Endothelial cell of umbilical vein (primary cell): ENCODE results near the gene SLC25A3. TPM values are rescaled to one million over a fixed set of nuclear protein-coding genes. Genes with fewer than 3 reads are reported as not detected.

ENCODE experiments used
- BruUV-seq: library from RNA; stranded (reverse); fragments of 400-500 nt; replicated peaks from 2 replicates; lab custom pipeline; 2021; lab: Mats Ljungman, UMichigan
- CTCF ChIA-PET: fragments of 300-600, 350-600 bp; sonication (Branson Sonifier 250); formaldehyde crosslinking; loops from one replicate; lab custom pipeline; 2021; ENCODE audit warnings: antibody characterized with exemption, inconsistent platforms; lab: Charles Lee
- POLR2A ChIA-PET: fragments of 300-600, 350-600 bp; sonication (Branson Sonifier 250); formaldehyde crosslinking; loops from one replicate; lab custom pipeline; 2021; ENCODE audit warnings: antibody characterized with exemption, inconsistent platforms; lab: Charles Lee
- DNase-seq: peaks from one replicate; pipeline ENCODE4 v3.0.0-alpha.2; 2011; ENCODE audit warnings: low read depth, low spot score
- FAIRE-seq: peaks from 2 replicates; lab custom pipeline; 2011; peaks lifted over from hg19 to GRCh38; lab: Jason Lieb, UNC
- H2AFZ ChIP-seq: 2 replicates; pipeline ENCODE4 v1.6.0; 2012; ENCODE audit warnings: low read depth, low read length, control low read depth, inconsistent platforms
- H3K27ac ChIP-seq: 2 replicates; pipeline ENCODE4 v1.5.1; 2011; ENCODE audit warnings: low read depth, mild to moderate bottlenecking, control low read depth, low read length, moderate library complexity; ENCODE audit not compliant: insufficient read depth
- H3K27me3 ChIP-seq, 2 experiments: 2 replicates each; pipeline versions ENCODE4 v1.6.0 to v1.6.1; 2011; ENCODE audit warnings: low read length in 2 of 2, mixed read lengths in 1 of 2; ENCODE audit not compliant: control insufficient read depth in 2 of 2, insufficient read depth in 2 of 2
- H3K36me3 ChIP-seq, 2 experiments: 2 replicates in 1 of 2; 3 replicates in 1 of 2; pipeline ENCODE4 v1.5.1; 2011; ENCODE audit warnings: low read length in 2 of 2, mild to moderate bottlenecking in 1 of 2, moderate library complexity in 1 of 2; ENCODE audit not compliant: control insufficient read depth in 2 of 2, insufficient read depth in 2 of 2; ENCODE audit errors: extremely low read depth in 1 of 2
- H3K4me1 ChIP-seq: 3 replicates; pipeline ENCODE4 v1.5.1; 2011; ENCODE audit warnings: mild to moderate bottlenecking, low read length; ENCODE audit not compliant: control insufficient read depth, insufficient read depth; ENCODE audit errors: extremely low read depth
- H3K4me2 ChIP-seq: 2 replicates; pipeline ENCODE4 v1.6.1; 2011; ENCODE audit warnings: low read length, control low read depth, mixed read lengths; ENCODE audit not compliant: insufficient read depth
- H3K4me3 ChIP-seq, 3 experiments: fragments of 200-600 bp in 1 of 3; sonication (generic), shearing (Covaris generic) in 1 of 3; replicated peaks in 1 of 3; 2 replicates each; pipeline ENCODE4 v1.5.1; 2011 to 2016; ENCODE audit warnings: control low read depth in 3 of 3, low read length in 3 of 3, mild to moderate bottlenecking in 2 of 3, inconsistent platforms in 1 of 3, low read depth in 1 of 3, moderate library complexity in 1 of 3; ENCODE audit not compliant: insufficient read depth in 1 of 3
- H3K79me2 ChIP-seq: 2 replicates; pipeline ENCODE4 v1.6.0; 2012; ENCODE audit warnings: low read length, inconsistent platforms; ENCODE audit not compliant: control insufficient read depth, insufficient read depth
- H3K9ac ChIP-seq: replicated peaks from 2 replicates; pipeline ENCODE3; 2011; ENCODE audit warnings: low read length, control low read depth; ENCODE audit not compliant: insufficient read depth; ENCODE audit errors: extremely low read depth
- H3K9me1 ChIP-seq: replicated peaks from 3 replicates; pipeline ENCODE4 v1.6.0; 2011; ENCODE audit warnings: mild to moderate bottlenecking, low read length; ENCODE audit not compliant: control insufficient read depth, insufficient read depth; ENCODE audit errors: extremely low read depth
- H3K9me3 ChIP-seq: replicated peaks from 2 replicates; pipeline ENCODE4 v1.5.1; 2012; ENCODE audit warnings: low read length, inconsistent platforms; ENCODE audit not compliant: control insufficient read depth, insufficient read depth
- H4K20me1 ChIP-seq: replicated peaks from 2 replicates; pipeline ENCODE3; 2011; ENCODE audit warnings: mild to moderate bottlenecking, low read length; ENCODE audit not compliant: control insufficient read depth, insufficient read depth; ENCODE audit errors: extremely low read depth
- CTCF ChIP-seq, 2 donors: IDR thresholded peaks; 1 replicate in 1 of 2; 2 replicates in 1 of 2; pipeline ENCODE4 v1.5.1; 2011; ENCODE audit warnings: low read length in 2 of 2, mild to moderate bottlenecking in 2 of 2, moderate library complexity in 2 of 2, control low read depth in 1 of 2, inconsistent platforms in 1 of 2, low read depth in 1 of 2; ENCODE audit not compliant: insufficient read depth in 1 of 2; ENCODE audit errors: extremely low read depth in 1 of 2
- EZH2 ChIP-seq: IDR thresholded peaks from 2 replicates; pipeline ENCODE4 v1.6.1; 2012; ENCODE audit warnings: borderline replicate concordance, low read depth, mild to moderate bottlenecking, moderate library complexity, low read length, inconsistent platforms; ENCODE audit not compliant: severe bottlenecking
- MYC ChIP-seq: IDR thresholded peaks from one replicate; pipeline ENCODE4 v1.6.1; 2011; ENCODE audit warnings: mild to moderate bottlenecking, low read depth, low read length
- POLR2A ChIP-seq: IDR thresholded peaks from 2 replicates; pipeline ENCODE4 v1.6.1; 2012; ENCODE audit warnings: low read depth, mild to moderate bottlenecking, control low read depth, low read length
- dilution Hi-C: fragments of 300-500 bp; cut with MboI; formaldehyde crosslinking; loops from one replicate; pipeline ENCODE4 v1.15.0; 2019; ENCODE audit warnings: low sequenced_read_pairs; ENCODE audit not compliant: extremely low pct_ligation_motif_present
- intact Hi-C: fragments of 100-400 bp; cut with micrococcal nuclease; formaldehyde crosslinking; loops from one replicate; pipeline ENCODE4 v1.10.0; 2022
- polyA plus RNA-seq, 4 experiments: library from polyadenylated mRNA; depleted of rRNA in 3 of 4; stranded (reverse) in 3 of 4; unstranded in 1 of 4; fragments of >200 nt; gene quantifications; 2 replicates each; pipeline versions ENCODE4 v1.2.1 to v1.2.3, GENCODE V29; 2011 to 2012; ENCODE audit warnings: missing spikeins in 1 of 4
- total RNA-seq: library from RNA; stranded (reverse); gene quantifications from 2 replicates; pipeline ENCODE4 v1.2.3, GENCODE V29; 2021

The SLC25A3 gene
- total and polyA plus RNA-seq, 2 donors (not counting 3 experiments of a cell fraction or from before 2014, with no cell fraction given): 797 to 1,103 TPM

GRCh38 chr12:98644433-98644711 is 50.9 kb downstream of the SLC25A3 start:
- Histone ChIP-seq H3K9ac (peak overlapping the region; percentile 81), H4K20me1 (no peaks in the 10 kb centered on the region), H3K27me3 (no peaks in the 10 kb centered on the region), H3K9me1 (no peaks in the 10 kb centered on the region), H2AFZ (peak overlapping the region; percentile 73), H3K9me3 (no peaks in the 10 kb centered on the region), H3K79me2 (peaks cover 67% of the 10 kb centered on the region), H3K27ac (peak overlapping the region; percentile 67), H3K4me2 (peak overlapping the region; percentile 41), H3K4me1 (peaks cover 12% of the 10 kb centered on the region), H3K36me3 (peaks cover 0 to 4% of the 10 kb centered on the region in 2 experiments), H3K4me3 (peak overlapping the region; percentile 67 to 92 (median 87))
- FAIRE-seq (no peak), DNase-seq (no peak)
- ChIA-PET CTCF (interaction anchor here (1.0 to 2.2 kb wide), 5 partner anchors 9 to 77 kb away, joined by 3 to 9 read pairs (median 4); partner anchors contain the start of gene SLC25A3), POLR2A (interaction anchor here (0.6 to 1.5 kb wide), 4 partner anchors 8 to 50 kb away, joined by 3 to 14 read pairs (median 4); partner anchors contain the start of gene SLC25A3)
- TF ChIP-seq CTCF (IDR thresholded peaks at IDR 0.05; ENCODE audit: extremely low read depth in 1 of 2, insufficient read depth in 1 of 2, low read depth in 1 of 2, low read length in 2 of 2): peak in 1 of 2 donors; percentile 29
- peak; percentile 67 for TF ChIP-seq POLR2A
- no peak for TF ChIP-seq MYC
- no peak for TF ChIP-seq EZH2
- no TSS peak for BruUV-seq
- intact Hi-C loops (loop anchor here (1.0 to 2.0 kb wide), 5 partner anchors 8 to 154 kb away; no protein-coding TSS in a partner anchor), dilution Hi-C loops (no loop called here)
